ENCODE data around the gene ACSM5. TPM values are rescaled to one million over a fixed set of nuclear protein-coding genes. Genes with fewer than 3 reads are reported as not detected.

Gene ACSM5
- total and polyA plus RNA-seq, 5 experiments from 2014 or later, result not detected

DNA sequence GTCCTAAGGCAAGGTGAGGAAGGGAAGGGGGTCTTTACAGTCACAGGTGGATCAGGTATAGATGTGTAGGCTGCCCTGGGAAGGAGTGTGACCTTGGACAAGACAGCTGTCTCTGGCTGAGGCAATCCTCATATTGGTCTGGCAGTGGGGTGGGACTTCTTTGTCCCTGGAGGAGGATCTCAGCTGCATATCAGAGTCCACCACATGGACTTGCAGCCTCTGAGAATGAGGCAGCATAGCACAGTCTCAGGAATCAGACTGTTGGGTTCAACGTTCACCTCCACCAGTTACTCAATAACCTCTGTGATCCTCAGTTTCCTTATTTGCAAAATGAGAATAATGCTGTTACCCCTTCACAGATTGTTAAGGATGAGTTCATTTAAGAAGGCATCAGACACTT lies 75.4 kb downstream of the ACSM5 start:
- no peak for ATAC-seq
- H3K27ac Mint-ChIP-seq, result no peak overlapping the region
- H3K9me3 Mint-ChIP-seq, result no peaks in the 10 kb centered on the region
- no peak overlapping the region for H3K4me3 Mint-ChIP-seq
- no peaks in the 10 kb centered on the region for H3K36me3 Mint-ChIP-seq
- POLR2A ChIA-PET, result no interaction called here
- DNase-seq, result no peak
- H3K4me1 Mint-ChIP-seq, result no peaks in the 10 kb centered on the region
- peaks cover 4 to 15% (median 7%) of the 10 kb centered on the region in 5 donors for H3K27me3 Mint-ChIP-seq

GRCh38 chr16:20485408-20485807 lies 76.1 kb downstream of the ACSM5 start:
- ATAC-seq (no peak), DNase-seq (no peak)
- POLR2A ChIA-PET, result no interaction called here
- peaks cover under 1 to 10% (median 5%) of the 10 kb centered on the region in 5 donors for H3K27me3 Mint-ChIP-seq
- H3K9me3 Mint-ChIP-seq, result no peaks in the 10 kb centered on the region
- no peak overlapping the region for H3K4me3 Mint-ChIP-seq
- H3K4me1 Mint-ChIP-seq, result no peaks in the 10 kb centered on the region
- H3K36me3 Mint-ChIP-seq, result no peaks in the 10 kb centered on the region
- H3K27ac Mint-ChIP-seq, result no peak overlapping the region

Other genes with a start within 250 kb of the ACSM5 start
- not detected for gene GP2, start 82.0 kb upstream of the ACSM5 start, total RNA-seq
- not detected for gene GP2, start 82.0 kb upstream of the ACSM5 start, polyA plus RNA-seq
- gene UMOD, start 56.8 kb upstream of the ACSM5 start, total RNA-seq, result not detected
- not detected for gene UMOD, start 56.8 kb upstream of the ACSM5 start, polyA plus RNA-seq
- gene PDILT, start 4.8 kb upstream of the ACSM5 start, total RNA-seq, result not detected
- not detected for gene PDILT, start 4.8 kb upstream of the ACSM5 start, polyA plus RNA-seq
- not detected for gene ACSM2A, start 42.0 kb downstream of the ACSM5 start, total RNA-seq
- gene ACSM2A, start 42.0 kb downstream of the ACSM5 start, polyA plus RNA-seq, result not detected
- gene ACSM2B, start 166.8 kb downstream of the ACSM5 start, total RNA-seq, result not detected
- gene ACSM2B, start 166.8 kb downstream of the ACSM5 start, polyA plus RNA-seq, result not detected

Data from naive thymus-derived CD8-positive, alpha-beta T cell (primary cell).